ENCODE results near the gene ITSN2.

DNA sequence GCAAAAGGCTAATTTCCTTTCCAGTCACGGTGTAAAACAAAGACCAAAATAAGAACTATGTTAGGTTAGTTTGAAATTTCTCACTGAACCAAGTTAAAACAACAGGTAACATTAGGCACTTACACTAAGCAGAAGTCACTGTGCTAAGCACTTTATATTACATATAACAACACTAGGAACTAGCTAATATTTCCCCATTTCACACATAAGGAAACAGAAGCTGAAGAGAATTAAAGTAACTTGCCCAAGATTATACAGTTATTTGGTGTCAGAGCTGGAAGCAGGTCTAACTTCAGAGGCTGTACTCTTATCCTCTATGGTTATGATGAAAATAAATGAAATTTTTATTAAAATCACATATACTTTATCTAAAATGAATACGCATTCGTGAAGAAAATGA lies 5.9 kb downstream of the ITSN2 start:
- no peak for TF ChIP-seq CTCF (IDR thresholded peaks at IDR 0.05 in 8 of 11, conservative IDR thresholded peaks at IDR 0.05 in 3 of 11)
- TF ChIP-seq POLR2A (IDR thresholded peaks at IDR 0.05) = no peak
